Measurements from ENCODE around the gene CMIP. TPM values are rescaled to one million over a fixed set of nuclear protein-coding genes. Genes with fewer than 3 reads are reported as not detected.

The CMIP gene
- total and polyA plus RNA-seq, 10 of the 15 experiments (the other 5 are each of a cell fraction or from before 2014, with no cell fraction given): 1.2 to 43.2 (median 4.4) TPM

GRCh38 chr16:81752225-81752875, 307.7 kb downstream of the CMIP start (continued):
- TF ChIP-seq BMI1 (IDR thresholded peaks at IDR 0.05; ENCODE audit: borderline replicate concordance): 0 out of 2 replicates have a peak, but pooled peaks have one; percentile 31
- TF ChIP-seq ZBED1 (IDR thresholded peaks at IDR 0.05; ENCODE audit: borderline replicate concordance): no peak
- TF ChIP-seq DPF2 (IDR thresholded peaks at IDR 0.05): peak; percentile 93
- no peak for TF ChIP-seq RBBP5 (conservative IDR thresholded peaks at IDR 0.05)
- no peak for TF ChIP-seq E2F8 (IDR thresholded peaks at IDR 0.05; ENCODE audit: low read depth, partially characterized antibody)
- TF ChIP-seq SIX5 (IDR thresholded peaks at IDR 0.05; ENCODE audit: low read depth, low read length, severe bottlenecking): no peak
- no peak for TF ChIP-seq KDM1A (IDR thresholded peaks at IDR 0.05; ENCODE audit: borderline replicate concordance)
- TF ChIP-seq IRF4 (IDR thresholded peaks at IDR 0.05; ENCODE audit: low read depth, low read length): peak; percentile 68; the same call in 1 of the 2 replicates
- peak; percentile 79; the same call in 1 of the 2 replicates for TF ChIP-seq GATAD2B (conservative IDR thresholded peaks at IDR 0.05; ENCODE audit: low read depth)
- TF ChIP-seq MAX (IDR thresholded peaks at IDR 0.05; ENCODE audit: low read depth, low read length): 0 out of 2 replicates have a peak, but pooled peaks have one; percentile 35
- peak; percentile 48; the same call in 1 of the 2 replicates for TF ChIP-seq BACH1 (IDR thresholded peaks at IDR 0.05; ENCODE audit: borderline replicate concordance)
- no peak for TF ChIP-seq SUPT20H (IDR thresholded peaks at IDR 0.05; ENCODE audit: borderline replicate concordance, control insufficient read depth, low read depth, low read length)
- no peak for TF ChIP-seq ZBTB33 (IDR thresholded peaks at IDR 0.05)
- TF ChIP-seq CBFB (IDR thresholded peaks at IDR 0.05; ENCODE audit: low read depth): 0 out of 2 replicates have a peak, but pooled peaks have one; percentile 56
- TF ChIP-seq ETV6 (conservative IDR thresholded peaks at IDR 0.05 in 1 of 2, IDR thresholded peaks at IDR 0.05 in 1 of 2; ENCODE audit: borderline replicate concordance in 1 of 2, low read depth in 1 of 2): peak in 1 of 2 experiments; percentile 61; a peak in 2 of 4 replicates
- TF ChIP-seq CHD4 (IDR thresholded peaks at IDR 0.05): no peak
- TF ChIP-seq MEF2B (IDR thresholded peaks at IDR 0.05; ENCODE audit: partially characterized antibody, poor library complexity, severe bottlenecking): peak; percentile 32
- peak; percentile 41 for TF ChIP-seq SP1 (IDR thresholded peaks at IDR 0.05; ENCODE audit: low read depth, low read length)
- TF ChIP-seq ELK1 (IDR thresholded peaks at IDR 0.05; ENCODE audit: low read depth, low read length): 0 out of 2 replicates have a peak, but pooled peaks have one; percentile 20
- TF ChIP-seq SUZ12 (IDR thresholded peaks at IDR 0.05; ENCODE audit: unreplicated experiment): no peak

All from GM12878 (cell line).